NCI-H1092 treated with DMSO at 0.1 percent for 48 hours (cell line): ENCODE data around the gene RASA4B.
"Not testable (repeated sequence)": the region's sequence is repeated elsewhere in the genome, so short reads cannot be mapped to it uniquely, and the experiment has no call there.

Experiments used
- DNase-seq: peaks from one replicate; lab custom pipeline; 2025; lab: John Stamatoyannopoulos, UW

The RASA4B gene

DNA sequence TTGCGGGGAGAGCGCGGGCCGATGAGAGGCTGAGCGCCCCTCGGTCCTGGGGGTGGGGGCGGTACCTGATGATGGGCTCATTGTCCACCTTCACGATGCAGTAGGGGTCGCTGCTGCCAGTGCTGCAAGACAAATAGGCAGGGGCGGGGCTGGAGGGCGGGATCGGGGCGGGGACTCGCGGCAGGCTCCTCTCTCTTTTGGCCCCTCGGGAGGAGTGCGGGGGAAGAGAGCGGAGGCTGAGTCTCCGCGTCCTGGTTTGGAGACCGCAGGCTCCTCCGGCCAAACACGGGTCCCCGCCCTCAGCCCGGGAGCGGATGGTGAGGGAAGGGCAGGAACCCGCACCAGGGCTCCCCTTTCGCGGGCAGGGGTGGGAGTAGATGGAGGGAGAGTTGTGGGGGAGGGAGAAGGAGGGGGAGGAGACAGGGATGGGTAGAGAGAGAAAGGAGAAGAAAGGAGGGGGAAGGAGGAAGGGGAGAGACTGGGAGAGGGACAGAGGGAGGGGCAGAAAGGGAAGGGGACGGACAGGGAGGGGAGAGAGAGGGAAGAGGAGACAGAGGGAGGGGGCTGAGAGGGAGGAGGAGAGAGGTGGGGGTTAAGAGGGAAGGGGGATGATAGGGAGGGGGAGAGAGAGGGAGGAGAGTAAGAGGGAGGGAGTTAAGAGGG lies 5.6 kb downstream of the RASA4B start:
- not testable (repeated sequence) for DNase-seq

GRCh38 chr7:102510575-102510974 lies 7.0 kb downstream of the RASA4B start:
- not testable (repeated sequence) for DNase-seq

- not testable (repeated sequence) for DNase-seq
These were observed 10.0 kb downstream of the RASA4B start for GRCh38 chr7:102507410-102508088.

- DNase-seq, result not testable (repeated sequence)
These were observed 12.0 kb downstream of the RASA4B start for GRCh38 chr7:102505298-102506185.

DNA sequence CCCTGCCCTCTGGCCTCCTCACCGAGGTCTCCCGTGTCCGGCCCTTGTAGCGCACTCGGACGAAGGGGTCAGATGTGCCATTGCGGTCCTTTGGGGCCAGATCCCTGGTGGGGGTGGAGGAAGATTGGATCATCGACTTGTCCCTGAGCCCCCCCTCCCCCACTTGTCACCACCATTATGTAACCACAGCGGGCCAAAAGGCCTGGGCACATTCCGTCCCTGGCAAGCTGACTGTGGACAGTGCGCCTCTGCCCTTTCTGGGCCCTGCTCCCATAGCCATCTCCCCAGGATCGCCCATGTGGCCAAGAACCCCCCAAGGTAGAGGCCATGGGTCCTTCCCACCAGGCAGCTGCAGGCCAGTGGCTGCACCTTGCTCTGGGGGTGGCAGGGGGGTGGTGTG lies 14.4 kb downstream of the RASA4B start:
- DNase-seq, result not testable (repeated sequence)

DNA sequence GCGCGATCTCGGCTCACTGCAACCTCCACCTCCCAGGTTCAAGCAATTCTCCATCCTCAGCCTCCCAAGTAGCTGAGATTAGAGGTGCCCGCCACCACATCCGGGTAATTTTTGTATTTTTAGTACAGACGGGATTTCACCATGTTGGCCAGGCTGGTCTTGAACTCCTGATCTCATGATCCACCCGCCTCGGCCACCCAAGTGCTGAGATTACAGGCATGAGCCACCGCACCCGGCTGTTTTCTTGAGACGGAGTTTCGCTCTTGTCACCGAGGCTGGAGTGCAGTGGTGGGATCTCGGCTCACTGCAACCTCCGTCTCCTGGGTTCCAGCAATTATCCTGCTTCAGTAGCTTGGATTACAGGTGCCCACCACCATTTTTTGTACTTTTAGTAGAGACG lies 19.3 kb downstream of the RASA4B start:
- DNase-seq, result not testable (repeated sequence)

DNA sequence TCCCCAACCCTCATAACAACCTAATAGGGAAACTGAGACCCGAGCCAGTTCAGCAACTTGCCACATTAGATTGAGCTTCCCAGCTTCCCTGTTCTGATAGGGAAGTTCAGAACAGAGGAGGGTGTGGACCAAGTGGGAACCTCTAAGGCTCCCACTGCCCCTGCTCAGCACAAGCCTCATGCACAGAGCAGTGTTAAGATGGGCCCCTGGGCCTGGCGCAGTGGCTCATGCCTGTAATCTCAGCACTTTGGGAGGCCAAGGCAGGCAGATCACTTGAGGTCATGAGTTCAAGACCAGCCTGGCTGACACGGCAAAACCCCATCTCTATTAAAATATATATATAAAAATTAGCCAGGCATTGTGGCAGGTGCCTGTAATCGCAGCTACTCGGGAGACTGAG lies 20.3 kb downstream of the RASA4B start:
- not testable (repeated sequence) for DNase-seq

- not testable (repeated sequence) for DNase-seq
These were observed 20.7 kb downstream of the RASA4B start for GRCh38 chr7:102496861-102497260.

DNA sequence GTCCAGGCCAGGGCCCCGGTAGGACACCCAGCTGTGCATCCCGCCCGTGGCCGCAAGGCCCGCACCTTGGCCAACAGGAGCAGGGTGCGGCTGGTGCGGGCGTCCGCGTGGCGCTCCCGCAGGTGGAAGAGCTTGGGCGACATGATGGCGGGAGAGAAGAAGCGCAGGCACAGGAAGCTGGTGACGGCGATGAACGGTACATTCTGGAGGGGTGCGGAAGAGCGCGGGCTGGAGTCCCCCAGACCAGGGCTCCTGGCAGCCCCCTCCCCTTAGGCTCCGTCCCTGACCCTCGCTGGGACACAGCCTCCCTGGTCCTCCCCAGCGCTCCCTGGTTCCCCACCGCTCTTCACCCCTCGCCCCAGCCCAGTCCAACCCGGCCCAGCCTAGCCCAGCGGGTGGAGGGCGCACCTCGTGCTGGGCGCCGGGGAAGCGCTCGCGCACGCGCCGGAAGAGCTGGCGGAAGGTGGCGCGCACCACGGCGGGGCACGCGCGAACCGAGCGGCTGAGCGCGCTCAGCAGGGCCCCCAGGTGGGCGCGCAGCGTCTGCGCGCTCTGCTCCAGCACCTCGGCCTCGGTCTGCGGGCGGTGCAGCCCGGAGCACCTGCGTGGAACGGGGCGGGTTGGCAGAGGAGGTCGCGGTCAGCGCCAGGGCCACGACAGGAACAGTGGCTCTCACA lies 23.0 kb downstream of the RASA4B start:
- DNase-seq, result not testable (repeated sequence)

GRCh38 chr7:102494026-102494425 lies 23.6 kb downstream of the RASA4B start:
- DNase-seq, result not testable (repeated sequence)

GRCh38 chr7:102493220-102493935 lies 24.2 kb downstream of the RASA4B start:
- not testable (repeated sequence) for DNase-seq

GRCh38 chr7:102490529-102491075 lies 27.0 kb downstream of the RASA4B start:
- DNase-seq, result not testable (repeated sequence)

- DNase-seq, result not testable (repeated sequence)
These were observed 33.3 kb downstream of the RASA4B start for GRCh38 chr7:102484317-102484716.

GRCh38 chr7:102481962-102482361 lies 35.6 kb downstream of the RASA4B start:
- not testable (repeated sequence) for DNase-seq

DNA sequence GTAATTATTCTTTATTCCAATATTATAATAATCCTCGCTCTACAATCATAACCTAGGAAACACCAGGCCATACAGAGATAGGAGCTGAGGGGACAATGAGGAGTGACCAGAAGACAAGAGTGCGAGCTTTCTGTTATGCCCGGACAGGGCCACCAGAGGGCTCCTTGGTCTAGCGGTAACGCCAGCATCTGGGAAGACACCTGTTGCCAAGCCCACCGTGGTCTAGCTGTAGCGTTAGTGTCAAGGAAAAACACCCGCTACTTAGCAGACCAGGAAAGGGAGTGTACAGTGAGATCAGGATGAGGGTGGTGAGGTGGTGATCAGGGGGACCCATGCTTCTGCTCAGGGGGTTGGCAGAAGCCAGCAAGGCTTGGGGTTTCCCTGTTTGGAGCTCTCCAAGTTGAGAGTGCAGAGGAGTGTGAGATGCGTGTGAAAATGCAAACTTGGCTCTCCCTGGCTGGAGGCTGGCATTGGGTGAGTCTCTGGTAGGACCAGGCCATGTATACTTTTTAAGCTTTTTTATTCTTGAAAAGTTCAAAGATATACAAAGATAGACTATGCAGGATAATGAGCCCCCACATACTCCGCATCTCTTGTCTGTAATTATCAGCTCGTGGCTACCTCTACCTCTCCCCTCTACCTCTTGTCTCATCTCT lies 37.5 kb downstream of the RASA4B start:
- DNase-seq, result not testable (repeated sequence)

DNA sequence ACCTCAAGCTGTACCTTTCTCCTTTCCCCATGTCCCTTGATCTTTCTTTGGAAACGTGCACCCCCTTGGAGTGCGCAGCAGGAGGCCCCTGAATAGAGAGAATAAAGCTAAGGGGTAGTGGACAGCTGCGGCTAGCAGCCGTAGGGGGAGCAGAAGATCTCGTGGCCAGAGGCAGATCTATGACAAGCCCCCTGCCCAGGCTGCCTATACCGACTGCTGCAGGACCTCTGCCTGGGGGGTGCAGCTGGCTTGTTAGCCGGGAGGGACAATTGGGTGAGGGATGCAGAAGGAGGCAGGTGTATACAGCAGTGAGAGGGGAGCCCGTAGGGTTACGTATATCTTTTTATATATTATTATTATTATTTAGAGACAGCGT lies 38.4 kb downstream of the RASA4B start:
- not testable (repeated sequence) for DNase-seq

DNA sequence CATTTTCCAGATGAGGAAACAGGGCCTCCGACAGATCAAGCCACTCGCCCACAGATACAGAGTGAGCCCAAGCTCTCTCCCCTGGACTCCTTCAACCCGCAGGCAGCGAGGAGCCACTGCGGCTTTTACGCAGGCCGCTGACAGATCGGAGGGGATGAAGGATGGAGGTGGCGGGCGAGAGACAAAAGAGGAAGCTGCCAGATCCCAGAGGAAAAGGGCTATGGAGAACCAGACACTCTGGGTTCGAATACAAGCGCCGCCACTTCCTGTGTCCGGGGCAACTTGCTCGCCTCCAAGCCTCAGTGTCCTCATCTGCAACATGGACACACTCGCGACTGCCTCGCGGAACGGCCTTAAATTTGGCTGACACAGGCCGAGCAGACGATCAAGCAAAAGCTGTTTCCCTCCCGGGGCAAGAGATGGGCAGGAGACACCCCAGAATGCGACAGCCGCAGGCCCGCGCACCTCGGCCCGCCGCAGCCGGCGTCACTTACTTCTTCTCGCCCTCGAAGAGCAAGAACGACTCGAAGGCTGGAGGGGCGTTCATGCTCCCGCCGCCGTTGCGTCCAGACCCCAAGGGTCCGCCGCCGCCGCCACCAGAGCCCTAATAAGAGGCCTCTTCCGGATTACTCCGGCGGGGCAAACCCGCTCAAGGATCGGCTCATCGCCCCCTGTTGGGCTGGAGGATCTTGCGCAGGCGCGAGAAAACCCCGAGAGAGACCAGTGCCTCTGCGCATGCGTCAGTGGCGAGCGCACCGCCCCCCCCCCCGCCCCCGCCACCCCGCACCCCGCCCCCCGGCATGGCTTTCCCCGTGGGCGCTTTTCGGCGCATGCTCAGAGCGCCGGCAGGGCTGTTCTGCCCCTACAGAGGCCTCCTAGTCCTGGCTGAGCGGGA lies 39.0 kb downstream of the RASA4B start, which contains the start of gene POLR2J:
TSS of gene POLR2J (minus strand) at position 609 of the 895 bp plus-strand sequence. CDS start at position 547, 62 bp downstream.
- DNase-seq, result not testable (repeated sequence)

- DNase-seq, result not testable (repeated sequence)
These were observed 42.7 kb downstream of the RASA4B start for GRCh38 chr7:102474736-102475435.
